Astrocyte of the cerebellum (primary cell): Measurements from ENCODE around the gene IFIT1.
"Not testable (repeated sequence)": the region's sequence is repeated elsewhere in the genome, so short reads cannot be mapped to it uniquely, and the experiment has no call there.

ENCODE experiments used
- DNase-seq: peaks from one replicate; pipeline ENCODE4 v3.0.0-alpha.2; 2011; ENCODE audit warnings: low read depth
- H3K4me3 ChIP-seq: 2 replicates; pipeline ENCODE4 v1.5.1; 2011; ENCODE audit warnings: mild to moderate bottlenecking, low read depth, low read length, moderate library complexity
- CTCF ChIP-seq: IDR thresholded peaks from 2 replicates; pipeline ENCODE4 v1.5.1; 2012; ENCODE audit warnings: low read length, low read depth, moderate library complexity, mild to moderate bottlenecking; ENCODE audit errors: missing control alignments
- in situ Hi-C: cut with HindIII; loops from 2 replicates; pipeline ENCODE4 v1.10.0; 2017; ENCODE audit warnings: low sequenced_read_pairs

Gene IFIT1

GRCh38 chr10:89347701-89348457 lies 44.5 kb upstream of the IFIT1 start:
- no peak for TF ChIP-seq CTCF
- in situ Hi-C loops, result no loop called here
- no peak for DNase-seq
- H3K4me3 ChIP-seq, result no peak overlapping the region

- in situ Hi-C loops, result no loop called here
- DNase-seq, result no peak
- TF ChIP-seq CTCF, result no peak
- no peak overlapping the region for H3K4me3 ChIP-seq
Observed at GRCh38 chr10:89348481-89348880, 43.9 kb upstream of the IFIT1 start.

- TF ChIP-seq CTCF, result no peak
- in situ Hi-C loops, result no loop called here
- DNase-seq, result no peak
- no peak overlapping the region for H3K4me3 ChIP-seq
Observed at GRCh38 chr10:89348975-89349374, 43.4 kb upstream of the IFIT1 start.

GRCh38 chr10:89350631-89351315 lies 41.6 kb upstream of the IFIT1 start:
- H3K4me3 ChIP-seq, in situ Hi-C loops, DNase-seq: not testable (repeated sequence)

GRCh38 chr10:89351412-89351779 lies 41.0 kb upstream of the IFIT1 start:
- in situ Hi-C loops, result no loop called here

GRCh38 chr10:89351780-89352597 lies 40.4 kb upstream of the IFIT1 start:
- no peak overlapping the region for H3K4me3 ChIP-seq
- in situ Hi-C loops, result no loop called here
- peak; percentile 88 for DNase-seq
- TF ChIP-seq CTCF, result no peak

More at GRCh38 chr10:89351412-89351779, 41.0 kb upstream of the IFIT1 start:
- no peak overlapping the region for H3K4me3 ChIP-seq
- no peak for DNase-seq
- no peak for TF ChIP-seq CTCF

GRCh38 chr10:89352802-89353201 lies 39.6 kb upstream of the IFIT1 start:
- no peak for TF ChIP-seq CTCF
- in situ Hi-C loops, result no loop called here
- DNase-seq, result no peak
- H3K4me3 ChIP-seq, result no peak overlapping the region
